Measurements from ENCODE around the gene GPN1.
"Not testable (repeated sequence)": the region's sequence is repeated elsewhere in the genome, so short reads cannot be mapped to it uniquely, and the experiment has no call there.

The GPN1 gene

DNA sequence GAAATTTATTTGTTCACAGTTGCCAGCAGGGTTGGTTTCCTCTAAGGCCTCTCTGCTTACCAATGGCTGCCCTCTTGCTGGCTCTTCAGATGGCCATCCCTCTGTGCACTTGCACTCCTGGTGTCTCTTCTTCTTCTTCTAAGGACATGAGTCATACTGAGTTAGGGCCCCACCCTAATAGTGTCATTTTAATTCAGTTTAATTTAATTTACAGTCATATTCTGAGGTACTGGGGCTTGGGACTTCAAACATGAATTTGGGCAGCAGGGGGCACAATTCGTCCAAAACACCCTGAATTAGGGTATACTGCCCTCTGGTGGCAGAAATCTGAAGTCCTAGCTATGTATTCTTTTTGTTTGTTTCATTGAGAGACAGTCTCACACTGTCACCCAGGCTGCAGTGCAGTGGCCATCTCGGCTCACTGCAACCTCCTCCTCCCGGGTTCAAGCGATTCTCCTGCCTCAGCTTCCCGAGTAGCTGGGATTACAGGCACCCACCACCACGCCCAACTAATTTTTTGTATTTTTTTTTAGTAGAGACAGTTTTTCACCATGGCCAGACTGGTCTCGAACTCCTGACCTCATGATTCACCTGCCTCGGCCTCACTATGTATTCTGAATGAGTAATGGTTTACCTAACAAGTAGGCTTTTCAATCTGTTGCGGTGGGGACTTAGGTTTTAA, 54.7 kb downstream of the GPN1 start:
- peak; percentile 62 for ATAC-seq (ENCODE audit: low read depth)
- H3K4me3 ChIP-seq (ENCODE audit: severe bottlenecking): no peak overlapping the region
- peak overlapping the region; percentile 79 for H3K27ac ChIP-seq (ENCODE audit: poor library complexity, severe bottlenecking)
- no peaks in the 10 kb centered on the region for H3K9me3 ChIP-seq (ENCODE audit: severe bottlenecking)
- H3K4me1 ChIP-seq (ENCODE audit: insufficient read depth, poor library complexity, severe bottlenecking): peaks cover 23% of the 10 kb centered on the region
- no peaks in the 10 kb centered on the region for H3K27me3 ChIP-seq (ENCODE audit: insufficient read depth, poor library complexity, severe bottlenecking)
- no peak for DNase-seq (ENCODE audit: low spot score)
- peaks cover 60% of the 10 kb centered on the region for H3K36me3 ChIP-seq (ENCODE audit: low read depth)
- peak; percentile 98 for TF ChIP-seq CTCF (IDR thresholded peaks at IDR 0.05; ENCODE audit: poor library complexity, severe bottlenecking)

DNA sequence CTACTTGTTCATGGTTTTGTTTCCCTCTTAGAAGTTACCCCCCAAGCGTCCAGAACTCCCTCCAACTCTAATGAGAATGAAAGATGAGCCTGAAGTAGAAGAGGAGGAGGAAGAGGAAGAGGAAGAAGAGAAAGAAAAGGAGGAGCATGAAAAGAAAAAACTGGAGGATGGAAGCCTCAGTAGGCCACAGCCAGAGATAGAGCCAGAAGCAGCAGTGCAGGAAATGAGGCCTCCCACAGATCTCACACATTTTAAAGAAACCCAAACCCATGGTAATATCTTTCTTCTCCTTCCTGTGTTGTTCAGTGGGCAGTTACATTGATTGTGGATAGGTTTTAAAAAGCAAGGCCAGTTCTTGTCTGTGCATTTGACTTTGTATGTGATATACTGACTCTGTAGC, 56.2 kb downstream of the GPN1 start:
- not testable (repeated sequence) for DNase-seq (ENCODE audit: low spot score); H3K27ac ChIP-seq (ENCODE audit: poor library complexity, severe bottlenecking)
- peaks cover 64% of the 10 kb centered on the region for H3K36me3 ChIP-seq (ENCODE audit: low read depth)

DNA sequence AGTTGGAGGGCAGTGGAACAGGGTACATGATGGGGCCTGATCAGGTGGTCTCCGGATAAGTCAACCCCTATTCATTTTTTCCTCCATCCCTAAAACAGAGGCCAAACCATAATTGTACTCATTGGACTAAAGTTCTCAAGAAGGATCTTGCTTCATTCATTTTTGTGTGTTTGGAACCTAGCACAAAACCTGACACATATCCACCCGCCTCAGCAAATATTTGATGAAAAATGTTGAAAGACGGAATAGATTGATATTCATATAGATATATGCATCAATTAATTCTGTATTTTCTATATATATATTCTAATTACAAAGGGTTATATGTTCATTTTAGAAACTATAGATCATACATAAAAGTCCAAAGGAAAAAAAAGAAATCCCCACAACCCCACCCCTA, 56.7 kb downstream of the GPN1 start:
- Histone ChIP-seq H3K36me3 (ENCODE audit: low read depth) (peaks cover 64% of the 10 kb centered on the region), H3K27ac (ENCODE audit: poor library complexity, severe bottlenecking) (no peak overlapping the region)
- no peak for TF ChIP-seq CTCF (IDR thresholded peaks at IDR 0.05; ENCODE audit: poor library complexity, severe bottlenecking)

More for the DNA sequence above, 56.2 kb downstream of the GPN1 start:
- H3K4me1 ChIP-seq (ENCODE audit: insufficient read depth, poor library complexity, severe bottlenecking): peaks cover 35% of the 10 kb centered on the region
- not testable (repeated sequence) for H3K9me3 ChIP-seq (ENCODE audit: severe bottlenecking); H3K27me3 ChIP-seq (ENCODE audit: insufficient read depth, poor library complexity, severe bottlenecking); ATAC-seq (ENCODE audit: low read depth); H3K4me3 ChIP-seq (ENCODE audit: severe bottlenecking)

DNA sequence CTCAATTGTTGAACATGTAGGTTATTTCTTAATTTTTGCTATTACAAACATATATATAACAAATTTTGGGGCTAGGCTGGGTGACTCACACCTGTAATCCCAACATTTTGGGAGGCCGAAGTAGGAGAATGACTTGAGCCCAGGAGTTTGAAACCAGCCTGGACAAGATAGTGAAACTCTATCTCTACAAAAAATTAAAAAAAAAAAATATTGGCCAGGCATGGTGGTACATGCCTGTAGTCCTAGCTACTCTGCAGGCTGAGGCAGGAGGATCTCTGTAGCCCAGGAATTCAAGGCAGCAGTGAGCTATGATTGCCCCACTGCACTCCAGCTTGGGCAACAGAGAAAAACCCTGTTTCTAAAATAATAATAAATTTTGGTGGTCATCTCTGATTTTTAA, 58.4 kb downstream of the GPN1 start:
- H3K4me1 ChIP-seq (ENCODE audit: insufficient read depth, poor library complexity, severe bottlenecking): peaks cover 29% of the 10 kb centered on the region
- H3K36me3 ChIP-seq (ENCODE audit: low read depth): peaks cover 70% of the 10 kb centered on the region
- no peaks in the 10 kb centered on the region for H3K27me3 ChIP-seq (ENCODE audit: insufficient read depth, poor library complexity, severe bottlenecking)
- ATAC-seq (ENCODE audit: low read depth) (no peak), DNase-seq (ENCODE audit: low spot score) (no peak)
- peak overlapping the region; percentile 18 for H3K27ac ChIP-seq (ENCODE audit: poor library complexity, severe bottlenecking)
- no peaks in the 10 kb centered on the region for H3K9me3 ChIP-seq (ENCODE audit: severe bottlenecking)
- TF ChIP-seq CTCF (IDR thresholded peaks at IDR 0.05; ENCODE audit: poor library complexity, severe bottlenecking): no peak
- no peak overlapping the region for H3K4me3 ChIP-seq (ENCODE audit: severe bottlenecking)

More for the DNA sequence above, 56.7 kb downstream of the GPN1 start:
- Histone ChIP-seq H3K9me3 (ENCODE audit: severe bottlenecking) (no peaks in the 10 kb centered on the region), H3K4me3 (ENCODE audit: severe bottlenecking) (no peak overlapping the region), H3K27me3 (ENCODE audit: insufficient read depth, poor library complexity, severe bottlenecking) (no peaks in the 10 kb centered on the region), H3K4me1 (ENCODE audit: insufficient read depth, poor library complexity, severe bottlenecking) (peaks cover 35% of the 10 kb centered on the region)
- DNase-seq (ENCODE audit: low spot score): no peak
- ATAC-seq (ENCODE audit: low read depth): no peak

- Histone ChIP-seq H3K4me1 (ENCODE audit: insufficient read depth, poor library complexity, severe bottlenecking) (peaks cover 12% of the 10 kb centered on the region), H3K4me3 (ENCODE audit: severe bottlenecking) (no peak overlapping the region), H3K9me3 (ENCODE audit: severe bottlenecking) (no peaks in the 10 kb centered on the region), H3K27ac (ENCODE audit: poor library complexity, severe bottlenecking) (peak overlapping the region; percentile 16), H3K27me3 (ENCODE audit: insufficient read depth, poor library complexity, severe bottlenecking) (no peaks in the 10 kb centered on the region), H3K36me3 (ENCODE audit: low read depth) (peaks cover 72% of the 10 kb centered on the region)
- no peak for TF ChIP-seq CTCF (IDR thresholded peaks at IDR 0.05; ENCODE audit: poor library complexity, severe bottlenecking)
- no peak for DNase-seq (ENCODE audit: low spot score)
- ATAC-seq (ENCODE audit: low read depth): peak; percentile 23; the same call in 1 of the 3 replicates
These were observed 60.6 kb downstream of the GPN1 start for GRCh38 chr2:27689424-27689823.
